HG02798 (cell line): Measurements from ENCODE around the gene ABHD16A.
A peak's percentile ranks its signal among the peaks of the same experiment; 100 is the strongest.

Experiments
- ATAC-seq: cut with Tn5 transposase; IDR thresholded peaks from one replicate; pipeline ENCODE4 v1.9.1; 2021; ENCODE audit warnings: mild to moderate bottlenecking; ENCODE audit not compliant: unreplicated experiment, poor library complexity

ABHD16A gene

GRCh38 chr6:31691564-31692108 lies 11.5 kb downstream of the ABHD16A start:
- no peak for ATAC-seq

- ATAC-seq = no peak
These were observed 12.1 kb downstream of the ABHD16A start for GRCh38 chr6:31691078-31691463.

- ATAC-seq = no peak
These were observed 12.7 kb downstream of the ABHD16A start for GRCh38 chr6:31690231-31691077.

GRCh38 chr6:31689249-31690110 lies 13.6 kb downstream of the ABHD16A start:
- ATAC-seq = no peak

GRCh38 chr6:31687860-31688693 lies 15.0 kb downstream of the ABHD16A start:
- no peak for ATAC-seq

GRCh38 chr6:31687321-31687720 lies 15.8 kb downstream of the ABHD16A start:
- ATAC-seq = no peak

- no peak for ATAC-seq
These were observed 16.6 kb downstream of the ABHD16A start for GRCh38 chr6:31686483-31686882.

GRCh38 chr6:31683591-31683990 lies 19.5 kb downstream of the ABHD16A start:
- ATAC-seq = no peak

- ATAC-seq = peak; percentile 33
These were observed 21.9 kb downstream of the ABHD16A start for GRCh38 chr6:31681135-31681671.

- peak; percentile 54 for ATAC-seq
These were observed 22.6 kb downstream of the ABHD16A start, which contains the start of gene LY6G5C for GRCh38 chr6:31680226-31681134. LY6G5C (minus strand) TSS chr6:31681067; CDS start chr6:31680373, 694 bp downstream.

GRCh38 chr6:31677955-31678354 lies 25.2 kb downstream of the ABHD16A start:
- ATAC-seq = no peak

GRCh38 chr6:31676904-31677303 lies 26.2 kb downstream of the ABHD16A start:
- no peak for ATAC-seq

GRCh38 chr6:31676322-31676903 lies 26.7 kb downstream of the ABHD16A start:
- no peak for ATAC-seq

GRCh38 chr6:31669676-31670075 lies 33.4 kb downstream of the ABHD16A start, which contains the start of gene LY6G5B:
LY6G5B (plus strand) TSS chr6:31669976; CDS start chr6:31670951, 975 bp downstream.
- ATAC-seq = no peak

- no peak for ATAC-seq
These were observed 36.7 kb downstream of the ABHD16A start for GRCh38 chr6:31666337-31666965.

- peak; percentile 85 for ATAC-seq
These were observed 37.4 kb downstream of the ABHD16A start, which contains the start of gene CSNK2B for GRCh38 chr6:31665501-31666336. CSNK2B (plus strand) TSS chr6:31666080; CDS start chr6:31666832, 752 bp downstream.
